ENCODE measurements around the gene VCAN.

GRCh38 chr5:83553000-83553486, 81.5 kb downstream of the VCAN start:
- TF ChIP-seq POLR2A (IDR thresholded peaks at IDR 0.05; ENCODE audit: low read length): no peak
- no peak for TF ChIP-seq GATA1 (IDR thresholded peaks at IDR 0.05; ENCODE audit: low read depth, low read length)

All from erythroblast (primary cell).